GM23248 (cell line): ENCODE results near the gene RAF1. TPM values are rescaled to one million over a fixed set of nuclear protein-coding genes. Genes with fewer than 3 reads are reported as not detected.

Source experiments
- DNase-seq: peaks from one replicate; pipeline ENCODE4 v3.0.0-alpha.2; 2015
- H2AFZ ChIP-seq: fragments of 200-600 bp; sonication (generic); 2 replicates; pipeline ENCODE4 v1.6.1; 2016; ENCODE audit warnings: antibody characterized with exemption
- H3F3A ChIP-seq: fragments of 200-600 bp; sonication (generic); 2 replicates; pipeline ENCODE4 v1.6.1; 2016; ENCODE audit warnings: mild to moderate bottlenecking, antibody characterized with exemption, mixed run types; ENCODE audit not compliant: insufficient read depth
- H3K27ac ChIP-seq: fragments of 200-600 bp; sonication (generic); 2 replicates; pipeline ENCODE4 v1.5.1; 2016; ENCODE audit warnings: mild to moderate bottlenecking
- H3K27me3 ChIP-seq: fragments of 200-600 bp; sonication (generic); replicated peaks from 2 replicates; pipeline ENCODE4 v1.6.1; 2016; ENCODE audit warnings: mild to moderate bottlenecking; ENCODE audit not compliant: insufficient read depth
- H3K36me3 ChIP-seq: fragments of 200-600 bp; sonication (generic); 2 replicates; pipeline ENCODE4 v1.6.1; 2016; ENCODE audit warnings: low read depth, mild to moderate bottlenecking
- H3K4me1 ChIP-seq: fragments of 200-600 bp; sonication (generic); 2 replicates; pipeline ENCODE4 v1.6.1; 2016; ENCODE audit warnings: mild to moderate bottlenecking; ENCODE audit not compliant: insufficient read depth
- H3K4me2 ChIP-seq: fragments of 200-600 bp; sonication (generic); one replicate; pipeline ENCODE4 v1.6.1; 2016; ENCODE audit warnings: mild to moderate bottlenecking; ENCODE audit not compliant: unreplicated experiment
- H3K4me3 ChIP-seq: fragments of 200-600 bp; sonication (generic); 2 replicates; pipeline ENCODE4 v1.5.1; 2016; ENCODE audit warnings: mild to moderate bottlenecking
- H3K79me2 ChIP-seq: fragments of 200-600 bp; sonication (generic); 2 replicates; pipeline ENCODE4 v1.6.1; 2016; ENCODE audit warnings: mild to moderate bottlenecking; ENCODE audit not compliant: insufficient read depth
- H3K9ac ChIP-seq: fragments of 200-600 bp; sonication (generic); 2 replicates; pipeline ENCODE4 v1.6.1; 2016; ENCODE audit warnings: mild to moderate bottlenecking
- H3K9me2 ChIP-seq: fragments of 200-600 bp; sonication (generic); 2 replicates; pipeline ENCODE4 v1.6.1; 2016; ENCODE audit warnings: mixed run types, mild to moderate bottlenecking, moderate library complexity; ENCODE audit not compliant: insufficient read depth
- H3K9me3 ChIP-seq: fragments of 200-600 bp; sonication (generic); one replicate; pipeline ENCODE4 v1.6.1; 2017; ENCODE audit warnings: low read depth
- H4K20me1 ChIP-seq: fragments of 200-600 bp; sonication (generic); 2 replicates; pipeline ENCODE4 v1.6.0; 2016; ENCODE audit not compliant: insufficient read depth
- EZH2 ChIP-seq: fragments of 200-600 bp; sonication (generic); IDR thresholded peaks from 2 replicates; pipeline ENCODE4 v1.6.1; 2018; ENCODE audit warnings: antibody characterized with exemption, mild to moderate bottlenecking; ENCODE audit not compliant: insufficient read depth, poor library complexity, severe bottlenecking
- EZH2phosphoT487 ChIP-seq: fragments of 200-600 bp; sonication (generic); IDR thresholded peaks from 2 replicates; pipeline ENCODE4 v1.6.1; 2018; ENCODE audit warnings: antibody characterized with exemption, moderate library complexity, mild to moderate bottlenecking, low read depth; ENCODE audit not compliant: insufficient read depth
- WGBS, 2 experiments: methylation state at CpG; one replicate each; pipeline ENCODE4 v1.1.6; 2015 to 2017; ENCODE audit warnings: low lambda C conversion rate in 2 of 2, low coverage in 1 of 2; ENCODE audit errors: missing lambda C conversion rate in 2 of 2; 5-methylcytosine and 5-hydroxymethylcytosine counted together
- in situ Hi-C: fragments of 300-500 bp; cut with MboI; formaldehyde crosslinking; loops from 2 replicates; pipeline ENCODE4 v1.15.0; 2020
- polyA plus RNA-seq: library from polyadenylated mRNA; unstranded; fragments of >200 nt; fragmentation: Nextera tagmentation; extraction: Ambion mirVana; gene quantifications from 2 replicates; pipeline ENCODE4 v1.2.1, GENCODE V29; 2016
- total RNA-seq: library from RNA; depleted of rRNA; stranded (reverse); fragments of >200 nt; shearing (Covaris generic); gene quantifications from 2 replicates; pipeline ENCODE4 v1.2.3, GENCODE V29; 2014

The RAF1 gene
- total and polyA plus RNA-seq, 2 experiments from 2014 or later: 57.3 to 87.4 TPM

DNA sequence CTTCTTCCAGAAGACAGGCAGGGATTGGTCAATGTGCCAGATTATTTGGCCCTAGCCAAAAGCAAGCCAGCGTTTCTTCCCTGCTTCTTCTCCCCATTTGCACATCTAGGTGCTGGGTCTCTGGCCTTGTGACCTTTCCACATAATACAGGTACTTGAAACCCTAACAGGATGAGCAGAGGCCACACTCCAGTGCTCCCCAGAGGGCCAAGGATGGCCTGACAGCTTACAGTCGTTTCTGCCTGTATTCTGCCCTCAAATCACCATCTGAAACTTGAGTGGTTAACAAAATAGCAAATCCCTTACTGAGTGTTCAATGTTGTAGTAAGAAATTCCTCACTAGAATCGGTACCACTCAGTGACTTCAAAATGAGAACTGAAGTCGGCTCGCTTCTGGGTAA is 77.9 kb downstream of the RAF1 start:
- no peak overlapping the region for H3K9ac ChIP-seq
- no peaks in the 10 kb centered on the region for H3K9me2 ChIP-seq
- H3K4me2 ChIP-seq: no peak overlapping the region
- DNase-seq: no peak
- peaks cover 39% of the 10 kb centered on the region for H3K79me2 ChIP-seq
- peaks cover 67% of the 10 kb centered on the region for H3F3A ChIP-seq
- no peaks in the 10 kb centered on the region for H3K9me3 ChIP-seq
- H3K4me3 ChIP-seq: no peak overlapping the region
- no peaks in the 10 kb centered on the region for H3K27me3 ChIP-seq
- H3K4me1 ChIP-seq: peaks cover 14% of the 10 kb centered on the region
- 66 to 77% methylated on average over 5 of the region's 5 CpGs for WGBS, 2 experiments
- no peaks in the 10 kb centered on the region for H4K20me1 ChIP-seq
- peaks cover 57% of the 10 kb centered on the region for H3K36me3 ChIP-seq
- in situ Hi-C loops: no loop called here
- TF ChIP-seq EZH2phosphoT487 (no peak), EZH2 (no peak)
- no peak overlapping the region for H2AFZ ChIP-seq
- H3K27ac ChIP-seq: no peak overlapping the region

DNA sequence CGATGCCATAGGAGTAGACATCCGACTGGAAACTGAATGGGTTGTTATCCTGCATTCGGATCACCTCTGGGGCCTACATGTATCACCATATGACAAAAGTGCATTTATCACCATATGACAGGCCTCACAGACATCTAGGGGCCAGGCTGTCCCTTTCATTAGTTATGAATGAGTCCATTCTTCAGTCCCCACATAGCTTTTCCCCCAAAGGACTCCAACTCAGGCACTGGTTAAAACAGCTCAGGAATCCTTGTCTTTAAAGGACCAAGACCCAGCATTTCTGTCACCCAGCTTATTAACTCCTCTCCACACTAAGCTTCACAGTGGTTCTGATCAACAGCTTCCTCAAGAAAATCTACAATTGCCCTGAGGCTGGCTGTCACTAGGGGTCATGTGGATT is 78.7 kb downstream of the RAF1 start:
- Histone ChIP-seq H3K79me2 (peaks cover 42% of the 10 kb centered on the region), H3K9ac (no peak overlapping the region), H3K4me3 (no peak overlapping the region), H3K4me1 (peaks cover 14% of the 10 kb centered on the region), H3K9me3 (no peaks in the 10 kb centered on the region), H3F3A (peaks cover 66% of the 10 kb centered on the region), H3K27ac (no peak overlapping the region), H3K27me3 (no peaks in the 10 kb centered on the region), H3K4me2 (no peak overlapping the region), H3K36me3 (peaks cover 57% of the 10 kb centered on the region), H4K20me1 (no peaks in the 10 kb centered on the region), H2AFZ (no peak overlapping the region), H3K9me2 (no peaks in the 10 kb centered on the region)
- no peak for DNase-seq
- in situ Hi-C loops: no loop called here
- no peak for TF ChIP-seq EZH2
- WGBS, 2 experiments: 73 to 91% methylated on average over 3 of the region's 3 CpGs

DNA sequence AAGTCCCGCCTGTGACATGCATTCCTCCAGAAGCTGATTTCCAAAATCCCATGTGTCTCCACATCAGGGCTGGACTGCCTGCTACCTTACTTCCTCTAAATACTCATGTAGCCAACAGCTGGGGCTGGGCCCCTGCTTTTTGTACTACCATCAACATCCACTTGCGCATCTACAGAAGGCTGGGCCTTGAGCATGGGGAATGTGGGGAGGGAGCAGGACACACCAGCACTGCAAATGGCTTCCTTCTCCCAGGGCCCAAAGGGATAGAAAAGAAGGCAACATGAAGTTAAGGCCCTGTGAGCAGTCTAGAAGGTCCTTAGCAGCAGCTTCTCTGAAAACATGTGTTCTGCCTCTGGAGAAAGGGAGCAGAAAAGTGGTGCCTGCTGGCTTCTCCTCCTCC is 79.8 kb downstream of the RAF1 start:
- H4K20me1 ChIP-seq: no peaks in the 10 kb centered on the region
- H3K4me1 ChIP-seq: peaks cover 22% of the 10 kb centered on the region
- H3F3A ChIP-seq: peaks cover 62% of the 10 kb centered on the region
- DNase-seq: no peak
- peaks cover 49% of the 10 kb centered on the region for H3K79me2 ChIP-seq
- TF ChIP-seq EZH2 (no peak), EZH2phosphoT487 (no peak)
- H3K36me3 ChIP-seq: peaks cover 64% of the 10 kb centered on the region
- H3K27ac ChIP-seq: no peak overlapping the region
- in situ Hi-C loops: no loop called here
- H3K9ac ChIP-seq: no peak overlapping the region
- H3K4me2 ChIP-seq: no peak overlapping the region
- no peaks in the 10 kb centered on the region for H3K9me2 ChIP-seq
- 100% methylated on average over 2 of the region's 2 CpGs for WGBS, 2 experiments
- no peak overlapping the region for H3K4me3 ChIP-seq
- no peak overlapping the region for H2AFZ ChIP-seq
- H3K27me3 ChIP-seq: no peaks in the 10 kb centered on the region
- no peaks in the 10 kb centered on the region for H3K9me3 ChIP-seq

DNA sequence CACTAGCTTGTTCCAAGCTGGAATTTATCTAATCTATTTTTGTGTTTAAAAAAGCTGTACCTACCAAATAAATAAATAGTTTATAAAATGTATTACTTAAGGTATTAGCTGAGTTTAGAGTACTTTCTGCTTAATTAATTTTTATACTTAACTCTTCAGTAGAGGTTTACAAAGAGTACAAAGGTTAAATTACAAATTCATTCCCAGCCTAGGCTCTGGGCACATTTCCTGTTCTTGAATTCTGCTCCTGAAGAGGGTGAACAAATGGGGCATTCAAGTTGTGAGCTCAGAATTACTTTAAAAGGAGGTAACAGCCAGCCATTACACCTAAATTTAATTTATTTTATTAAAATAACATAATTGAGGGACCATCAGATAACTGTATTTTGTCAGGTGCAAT is 80.6 kb downstream of the RAF1 start:
- Histone ChIP-seq H3K9me2 (no peaks in the 10 kb centered on the region), H3K9me3 (no peaks in the 10 kb centered on the region), H3K36me3 (peaks cover 69% of the 10 kb centered on the region), H3K4me1 (peaks cover 23% of the 10 kb centered on the region), H3K79me2 (peaks cover 57% of the 10 kb centered on the region), H4K20me1 (no peaks in the 10 kb centered on the region), H3K4me2 (no peak overlapping the region), H3K27ac (no peak overlapping the region), H3K27me3 (no peaks in the 10 kb centered on the region), H3K9ac (no peak overlapping the region), H3F3A (peaks cover 54% of the 10 kb centered on the region; the same call in 1 of the 2 replicates), H3K4me3 (no peak overlapping the region), H2AFZ (no peak overlapping the region)
- in situ Hi-C loops: no loop called here
- DNase-seq: no peak
- no peak for TF ChIP-seq EZH2phosphoT487
- no peak for TF ChIP-seq EZH2

DNA sequence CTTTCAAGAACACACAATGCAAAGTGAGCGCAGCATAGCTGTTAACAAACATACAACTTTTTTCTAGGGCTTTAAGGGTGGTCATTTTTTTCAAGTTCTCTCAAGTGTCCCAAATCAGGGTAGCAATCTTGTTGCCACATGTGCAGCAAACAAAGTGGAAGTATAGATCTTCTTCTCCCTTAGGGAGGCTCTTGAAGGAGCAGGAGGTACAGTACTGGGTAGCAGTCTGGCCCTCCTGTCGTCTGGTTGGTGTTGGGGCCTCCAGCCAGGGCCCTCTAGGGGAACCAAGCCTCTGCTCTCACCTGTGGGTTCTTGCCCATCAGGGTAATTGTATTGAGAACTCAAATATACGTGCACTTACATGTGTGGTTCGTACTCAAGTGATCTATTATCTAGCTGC is 81.2 kb downstream of the RAF1 start:
- H3K4me2 ChIP-seq: no peak overlapping the region
- no peak for DNase-seq
- H3K27me3 ChIP-seq: no peaks in the 10 kb centered on the region
- no peak overlapping the region for H2AFZ ChIP-seq
- H3K9me2 ChIP-seq: no peaks in the 10 kb centered on the region
- no peak overlapping the region for H3K9ac ChIP-seq
- in situ Hi-C loops: no loop called here
- TF ChIP-seq EZH2phosphoT487: no peak
- TF ChIP-seq EZH2: no peak
- peaks cover 23% of the 10 kb centered on the region for H3K4me1 ChIP-seq
- H3K79me2 ChIP-seq: peaks cover 61% of the 10 kb centered on the region
- H3K4me3 ChIP-seq: no peak overlapping the region
- peaks cover 51% of the 10 kb centered on the region for H3F3A ChIP-seq
- H4K20me1 ChIP-seq: no peaks in the 10 kb centered on the region
- H3K36me3 ChIP-seq: peaks cover 73% of the 10 kb centered on the region
- H3K27ac ChIP-seq: no peak overlapping the region
- WGBS, 2 experiments: 82 to 85% methylated on average over 4 of the region's 4 CpGs
- H3K9me3 ChIP-seq: no peaks in the 10 kb centered on the region
